ENCODE data around the gene PRDM16.

- TF ChIP-seq CTCF (IDR thresholded peaks at IDR 0.05), result no peak
- TF ChIP-seq POLR2A (IDR thresholded peaks at IDR 0.05), result no peak
These were observed 198.0 kb downstream of the PRDM16 start for GRCh38 chr1:3266870-3267549.
